Measurements from ENCODE around the gene TOR4A. TPM values are rescaled to one million over a fixed set of nuclear protein-coding genes. Genes with fewer than 3 reads are reported as not detected.

TOR4A gene
- total and polyA plus RNA-seq, 12 donors, result 4.7 to 21.5 (median 16.5) TPM

GRCh38 chr9:137240318-137240840, 37.1 kb upstream of the TOR4A start:
- TF ChIP-seq, protein P1, sequence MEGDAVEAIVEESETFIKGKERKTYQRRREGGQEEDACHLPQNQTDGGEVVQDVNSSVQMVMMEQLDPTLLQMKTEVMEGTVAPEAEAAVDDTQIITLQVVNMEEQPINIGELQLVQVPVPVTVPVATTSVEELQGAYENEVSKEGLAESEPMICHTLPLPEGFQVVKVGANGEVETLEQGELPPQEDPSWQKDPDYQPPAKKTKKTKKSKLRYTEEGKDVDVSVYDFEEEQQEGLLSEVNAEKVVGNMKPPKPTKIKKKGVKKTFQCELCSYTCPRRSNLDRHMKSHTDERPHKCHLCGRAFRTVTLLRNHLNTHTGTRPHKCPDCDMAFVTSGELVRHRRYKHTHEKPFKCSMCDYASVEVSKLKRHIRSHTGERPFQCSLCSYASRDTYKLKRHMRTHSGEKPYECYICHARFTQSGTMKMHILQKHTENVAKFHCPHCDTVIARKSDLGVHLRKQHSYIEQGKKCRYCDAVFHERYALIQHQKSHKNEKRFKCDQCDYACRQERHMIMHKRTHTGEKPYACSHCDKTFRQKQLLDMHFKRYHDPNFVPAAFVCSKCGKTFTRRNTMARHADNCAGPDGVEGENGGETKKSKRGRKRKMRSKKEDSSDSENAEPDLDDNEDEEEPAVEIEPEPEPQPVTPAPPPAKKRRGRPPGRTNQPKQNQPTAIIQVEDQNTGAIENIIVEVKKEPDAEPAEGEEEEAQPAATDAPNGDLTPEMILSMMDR (IDR thresholded peaks at IDR 0.05), result peak in 2 of 9 donors; percentile 13 to 21
- intact Hi-C loops (cut with DNase I), result loop anchor here in 1 of 10 donors (2.0 kb wide), 1 partner anchor 18 kb away; the partner anchor contains the start of gene RNF208
- H3K27ac ChIP-seq, result peak overlapping the region; percentile 88 to 100 (median 98)
- H3K27me3 ChIP-seq, result peaks cover 0 to 2% (median 0%) of the 10 kb centered on the region in 7 donors
- ATAC-seq (peak; percentile 51 to 68 (median 57)), DNase-seq (peak; percentile 79 to 85)
- WGBS, 2 donors, result 0 to 1% methylated on average over 48 to 58 of the region's 58 CpGs
- peaks cover 16 to 76% (median 56%) of the 10 kb centered on the region in 9 donors for H3K4me1 ChIP-seq
- H3K9me3 ChIP-seq, result no peaks in the 10 kb centered on the region
- peaks cover 0 to 26% (median 12%) of the 10 kb centered on the region in 9 donors for H3K36me3 ChIP-seq
- H3K4me3 ChIP-seq, result peak overlapping the region; percentile 48 to 97 (median 70)

- H3K9me3 ChIP-seq, result no peaks in the 10 kb centered on the region
- peak within 1 kb of the TSS; percentile 75 to 97 (median 92) for H3K4me3 ChIP-seq
- ATAC-seq (peak; percentile 85 to 94 (median 89)), DNase-seq (peak; percentile 99 to 100)
- TF ChIP-seq, protein P1 (IDR thresholded peaks at IDR 0.05), result no peak
- intact Hi-C loops (cut with DNase I), result loop anchor here in 1 of 10 donors (2.0 kb wide), 1 partner anchor 18 kb away; the partner anchor contains the start of gene RNF208
- peak within 1 kb of the TSS; percentile 91 to 100 (median 98) for H3K27ac ChIP-seq
- H3K27me3 ChIP-seq, result no peaks in the 10 kb centered on the region
- H3K4me1 ChIP-seq, result peaks cover 16 to 71% (median 53%) of the 10 kb centered on the region in 9 donors
- peaks cover 0 to 26% (median 12%) of the 10 kb centered on the region in 9 donors for H3K36me3 ChIP-seq
- WGBS, 2 donors, result 1% methylated on average over 67 of the region's 67 CpGs
These were observed 36.6 kb upstream of the TOR4A start, which contains the start of gene TUBB4B for GRCh38 chr9:137240841-137241489. TSS of gene TUBB4B (plus strand) at chr9:137241287. CDS start at chr9:137241361, 74 bp downstream.

GRCh38 chr9:137241490-137242268, 35.8 kb upstream of the TOR4A start:
- ATAC-seq (peak in 3 of 8 donors; percentile 7 to 23 (median 9)), DNase-seq (peak; percentile 63 to 71)
- H3K4me1 ChIP-seq, result peaks cover 11 to 64% (median 46%) of the 10 kb centered on the region in 9 donors
- TF ChIP-seq, protein P1 (IDR thresholded peaks at IDR 0.05), result no peak
- 1 to 2% methylated on average over 55 to 83 of the region's 83 CpGs for WGBS, 2 donors
- H3K36me3 ChIP-seq, result peaks cover 0 to 26% (median 12%) of the 10 kb centered on the region in 9 donors
- no peaks in the 10 kb centered on the region for H3K27me3 ChIP-seq
- intact Hi-C loops (cut with DNase I), result loop anchor here in 2 of 10 donors (1.0 to 2.0 kb wide), 2 partner anchors 12 to 19 kb away; partner anchors contain the start of gene RNF208 (in 1 of the 2)
- peak overlapping the region; percentile 88 to 99 (median 94) for H3K27ac ChIP-seq
- H3K9me3 ChIP-seq, result no peaks in the 10 kb centered on the region
- H3K4me3 ChIP-seq, result peak overlapping the region; percentile 56 to 97 (median 92)

All from heart right ventricle (tissue), 16 donors.